22Rv1 (cell line): ENCODE results near the gene POU1F1.
"Not testable (repeated sequence)": the region's sequence is repeated elsewhere in the genome, so short reads cannot be mapped to it uniquely, and the experiment has no call there.

ENCODE experiments used
- CTCF ChIP-seq: fragments of 450-650 bp; IDR thresholded peaks from 2 replicates; pipeline ENCODE4 v1.5.1; 2017; ENCODE audit warnings: mild to moderate bottlenecking
- ZFX ChIP-seq: fragments of 450-650 bp; IDR thresholded peaks from 2 replicates; pipeline ENCODE4 v1.6.1; 2017; ENCODE audit warnings: antibody characterized with exemption, borderline replicate concordance

GRCh38 chr3:87305031-87305430, 28.6 kb upstream of the POU1F1 start:
- not testable (repeated sequence) for TF ChIP-seq CTCF, ZFX
